Heart right ventricle (tissue), 16 donors: ENCODE results near the gene TAF5L. TPM values are rescaled to one million over a fixed set of nuclear protein-coding genes. Genes with fewer than 3 reads are reported as not detected.

ENCODE experiments used
- ATAC-seq, 8 donors: fragments of 200-7000 bp; cut with Tn5 transposase; one replicate each; pipeline ENCODE4 v1.9.1; 2020; ENCODE audit warnings: mild to moderate bottlenecking in 8 of 8, moderate library complexity in 8 of 8, moderate number of reproducible peaks in 1 of 8
- DNase-seq, 2 donors: peaks; one replicate each; pipeline ENCODE4 v3.0.0-alpha.2; 2020
- H3K27ac ChIP-seq, 10 donors: fragments of 200-600 bp; sonication (generic) in 2 of 10; one replicate each; pipeline versions ENCODE4 v1.5.0 to v1.8.0; 2020 to 2022; ENCODE audit warnings: mild to moderate bottlenecking in 3 of 10
- H3K27me3 ChIP-seq, 7 donors: fragments of 200-600 bp; one replicate each; pipeline ENCODE4 v1.8.0; 2021 to 2022; ENCODE audit warnings: mild to moderate bottlenecking in 2 of 7
- H3K36me3 ChIP-seq, 9 donors: fragments of 200-600 bp; sonication (generic) in 1 of 9; one replicate each; pipeline versions ENCODE4 v1.5.0 to v1.8.0; 2020 to 2022; ENCODE audit warnings: mild to moderate bottlenecking in 2 of 9
- H3K4me1 ChIP-seq, 9 donors: fragments of 200-600 bp; sonication (generic) in 1 of 9; one replicate each; pipeline versions ENCODE4 v1.5.0 to v1.8.0; 2020 to 2022; ENCODE audit warnings: mild to moderate bottlenecking in 4 of 9
- H3K4me3 ChIP-seq, 10 donors: fragments of 200-600 bp; sonication (generic) in 2 of 10; one replicate each; pipeline versions ENCODE4 v1.5.0 to v1.8.0; 2020 to 2022; ENCODE audit warnings: mild to moderate bottlenecking in 7 of 10, moderate library complexity in 2 of 10
- H3K9me3 ChIP-seq, 11 donors: fragments of 200-600 bp in 10 of 11; sonication (generic) in 2 of 11; one replicate each; pipeline versions ENCODE4 v1.5.0 to v1.8.0; 2013 to 2022; ENCODE audit warnings: mild to moderate bottlenecking in 2 of 11, control low read depth in 1 of 11, moderate library complexity in 1 of 11
- WGBS, 2 donors: extraction: QIAGEN DNeasy Blood & Tissue Kit; methylation state at CpG; one replicate each; pipeline ENCODE4 v1.1.7; 2013; ENCODE audit warnings: inconsistent platforms in 1 of 2; 5-methylcytosine and 5-hydroxymethylcytosine counted together
- intact Hi-C, 10 donors: fragments of 100-400 bp; cut with DNase I; formaldehyde crosslinking; loops; one replicate each; pipeline versions ENCODE4 v1.11.1 to v1.14.2; 2022
- polyA plus RNA-seq, 2 donors: library from polyadenylated mRNA; stranded (reverse); fragments of 200-250 nt; gene quantifications; one replicate each; pipeline ENCODE4 v1.2.3, GENCODE V29; 2013
- total RNA-seq, 10 donors: library from RNA; stranded (reverse); fragmentation: NEBNext Ultra II Directional in 3 of 10; extraction: Animal tissue kit (Norgen Biotek cat#: 25700) in 3 of 10; gene quantifications; one replicate each; pipeline versions ENCODE4 v1.2.1 to v1.2.4, GENCODE V29; 2021 to 2023
- TF ChIP-seq, protein P1 (sequence below), 9 donors: fragments of 200-600 bp; sonication (generic) in 2 of 9; IDR thresholded peaks; one replicate each; pipeline versions ENCODE4 v1.5.0 to v1.8.0; 2021 to 2022; ENCODE audit warnings: antibody characterized with exemption in 9 of 9, mild to moderate bottlenecking in 5 of 9, moderate library complexity in 1 of 9
- donor health status: Arrhythmogenic right ventricular cardiomyopathy.
- donor health status: ischemic (EF 13 %, LVEDD 7.1; RV severe dilation, severe dysfunction).
- donor health status: healthy with polysubstance abuse.
- donor health status: DM: no; HTN: yes; CAD: no.
- donor health status: DM: no; HTN: no; CAD: no.
- donor health status: ischemic (EF 25% LVEDD 6.9; RV normal size, moderate dysfunction).
- donor health status: ischemic (EF 25% LVEDD 5.7; RV mildly dilated, moderate dysfunction).
- donor health status: healthy.
- donor health status: DM: yes; HTN: yes; CAD: no.
- donor health status: Ischemic cardiomyopathy.
- donor health status: ischemic (EF 35%, LVEDD 5.7; RV mildly dilated, moderate dysfunction).
- donor health status: nonischemic (EF 11% LVEDD 7.7; RV severe dilation, severe dysfunction).
- donor health status: DM: yes; HTN: yes; CAD: no.
- donor health status: PGD.
- donor health status: ischemic (EF 29% LVEDD 5.4; RV normal size, mild dysfunction).
- donor health status: nonischemic (EF 23%, LVEDD 6.1; RV moderate dilation, normal function).

TAF5L gene
- total and polyA plus RNA-seq, 12 donors = 6.0 to 13.7 (median 10.9) TPM

DNA sequence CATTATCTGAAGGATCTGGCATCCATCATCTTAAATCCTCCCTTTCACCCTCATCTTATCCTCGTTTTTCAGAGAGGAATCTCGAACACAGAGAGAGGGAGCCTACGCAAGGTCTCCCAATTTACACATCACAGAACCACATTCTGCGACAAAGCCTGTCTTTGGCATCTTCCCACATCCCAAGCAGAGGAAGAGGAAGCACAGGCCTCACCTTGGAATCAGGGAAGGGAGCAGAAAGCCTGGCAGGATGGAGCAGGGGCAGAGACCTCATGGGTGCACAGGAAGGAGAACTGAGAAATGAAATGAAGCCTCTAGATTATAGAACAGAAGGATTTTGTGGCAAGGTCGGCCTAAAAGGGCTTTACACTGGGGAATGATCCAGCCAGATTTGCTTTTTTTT, 73.2 kb downstream of the TAF5L start:
- Histone ChIP-seq H3K27ac (no peak overlapping the region), H3K36me3 (peaks cover 0 to 24% (median 5%) of the 10 kb centered on the region in 9 donors), H3K4me1 (peaks cover 0 to 65% (median 36%) of the 10 kb centered on the region in 9 donors), H3K4me3 (no peak overlapping the region), H3K27me3 (no peaks in the 10 kb centered on the region), H3K9me3 (no peaks in the 10 kb centered on the region)
- DNase-seq (no peak), ATAC-seq (no peak)
- TF ChIP-seq, protein P1, sequence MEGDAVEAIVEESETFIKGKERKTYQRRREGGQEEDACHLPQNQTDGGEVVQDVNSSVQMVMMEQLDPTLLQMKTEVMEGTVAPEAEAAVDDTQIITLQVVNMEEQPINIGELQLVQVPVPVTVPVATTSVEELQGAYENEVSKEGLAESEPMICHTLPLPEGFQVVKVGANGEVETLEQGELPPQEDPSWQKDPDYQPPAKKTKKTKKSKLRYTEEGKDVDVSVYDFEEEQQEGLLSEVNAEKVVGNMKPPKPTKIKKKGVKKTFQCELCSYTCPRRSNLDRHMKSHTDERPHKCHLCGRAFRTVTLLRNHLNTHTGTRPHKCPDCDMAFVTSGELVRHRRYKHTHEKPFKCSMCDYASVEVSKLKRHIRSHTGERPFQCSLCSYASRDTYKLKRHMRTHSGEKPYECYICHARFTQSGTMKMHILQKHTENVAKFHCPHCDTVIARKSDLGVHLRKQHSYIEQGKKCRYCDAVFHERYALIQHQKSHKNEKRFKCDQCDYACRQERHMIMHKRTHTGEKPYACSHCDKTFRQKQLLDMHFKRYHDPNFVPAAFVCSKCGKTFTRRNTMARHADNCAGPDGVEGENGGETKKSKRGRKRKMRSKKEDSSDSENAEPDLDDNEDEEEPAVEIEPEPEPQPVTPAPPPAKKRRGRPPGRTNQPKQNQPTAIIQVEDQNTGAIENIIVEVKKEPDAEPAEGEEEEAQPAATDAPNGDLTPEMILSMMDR (IDR thresholded peaks at IDR 0.05) = no peak
- intact Hi-C loops = loop anchor here in 3 of 10 donors (10.0 kb wide), 3 partner anchors 72 to 752 kb away; partner anchors contain the start of genes TAF5L (in 1 of the 3) and URB2 (in 1 of the 3)
- WGBS, 2 donors = 70 to 78% methylated on average over 5 of the region's 5 CpGs

DNA sequence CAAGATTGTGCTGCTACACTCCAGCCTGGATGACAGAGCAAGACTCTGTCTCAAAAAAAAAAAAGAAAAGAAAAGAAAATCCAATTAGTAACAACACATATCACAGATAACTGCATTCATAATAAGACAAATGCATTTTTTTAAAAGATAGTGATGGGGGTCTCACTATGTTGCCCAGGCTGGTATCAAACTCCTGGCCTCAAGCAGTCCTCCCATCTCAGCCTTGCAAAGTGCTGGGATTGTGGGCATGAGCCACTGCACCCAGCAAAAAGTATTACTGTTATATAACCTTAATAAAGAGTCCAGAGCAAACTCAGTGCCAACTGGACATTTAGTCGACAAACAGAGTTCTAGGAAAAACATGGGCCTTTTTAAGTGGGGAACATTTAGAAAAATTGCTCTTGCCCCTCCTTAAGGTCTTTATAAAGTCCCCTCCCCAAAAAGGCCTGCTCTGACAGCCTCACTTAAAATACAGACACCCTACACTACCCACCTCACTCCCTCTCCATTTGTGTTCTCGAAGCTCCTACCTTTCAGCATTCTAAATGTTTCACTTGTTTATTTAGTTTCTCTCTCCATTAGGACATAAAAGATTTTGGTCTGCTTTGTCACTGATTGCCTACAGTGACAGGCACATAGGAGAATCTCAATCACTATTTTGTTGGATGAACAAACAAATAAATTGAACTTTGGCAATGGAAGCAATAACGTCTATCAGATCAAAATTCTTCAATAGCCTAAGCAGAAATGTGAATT, 74.9 kb downstream of the TAF5L start:
- DNase-seq = no peak
- TF ChIP-seq, protein P1 (IDR thresholded peaks at IDR 0.05) = no peak
- WGBS, 2 donors = 75 to 85% methylated on average over 3 of the region's 3 CpGs
- Histone ChIP-seq H3K9me3 (no peaks in the 10 kb centered on the region), H3K27ac (no peak overlapping the region), H3K27me3 (no peaks in the 10 kb centered on the region), H3K36me3 (peaks cover 0 to 41% (median 19%) of the 10 kb centered on the region in 9 donors), H3K4me3 (no peak overlapping the region), H3K4me1 (peaks cover 0 to 47% (median 18%) of the 10 kb centered on the region in 9 donors)
- intact Hi-C loops = loop anchor here in 3 of 10 donors (10.0 kb wide), 3 partner anchors 74 to 754 kb away; partner anchors contain the start of genes TAF5L (in 1 of the 3) and URB2 (in 1 of the 3)
- ATAC-seq = no peak

DNA sequence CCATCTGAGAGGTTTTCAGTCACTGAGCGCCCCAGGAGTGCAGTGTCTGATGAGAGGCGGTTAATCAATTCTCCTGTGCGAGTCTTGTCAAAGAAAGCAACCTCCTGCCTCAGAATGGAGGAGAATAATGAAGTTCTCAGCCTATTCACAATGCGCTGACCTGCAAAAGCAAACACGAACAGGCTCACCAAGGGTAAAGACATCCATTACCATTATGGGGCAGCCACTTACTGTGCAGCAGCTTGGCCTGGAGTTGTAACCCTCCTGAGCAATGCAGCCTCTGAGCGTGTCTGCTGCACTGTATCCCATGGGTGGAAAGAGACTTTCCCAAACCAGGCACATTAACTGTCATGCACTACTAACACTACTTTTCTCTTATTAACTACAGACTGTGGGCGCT, 78.4 kb downstream of the TAF5L start:
- Histone ChIP-seq H3K9me3 (peaks cover 0 to 5% (median 0%) of the 10 kb centered on the region in 11 donors), H3K4me3 (no peak overlapping the region), H3K4me1 (peaks cover 0 to 30% (median 0%) of the 10 kb centered on the region in 9 donors), H3K36me3 (peaks cover 0 to 68% (median 33%) of the 10 kb centered on the region in 9 donors), H3K27me3 (no peaks in the 10 kb centered on the region), H3K27ac (no peak overlapping the region)
- no peak for ATAC-seq
- 98 to 100% methylated on average over 7 of the region's 7 CpGs for WGBS, 2 donors
- intact Hi-C loops = no loop called here
- TF ChIP-seq, protein P1 (IDR thresholded peaks at IDR 0.05) = no peak
- DNase-seq = no peak

DNA sequence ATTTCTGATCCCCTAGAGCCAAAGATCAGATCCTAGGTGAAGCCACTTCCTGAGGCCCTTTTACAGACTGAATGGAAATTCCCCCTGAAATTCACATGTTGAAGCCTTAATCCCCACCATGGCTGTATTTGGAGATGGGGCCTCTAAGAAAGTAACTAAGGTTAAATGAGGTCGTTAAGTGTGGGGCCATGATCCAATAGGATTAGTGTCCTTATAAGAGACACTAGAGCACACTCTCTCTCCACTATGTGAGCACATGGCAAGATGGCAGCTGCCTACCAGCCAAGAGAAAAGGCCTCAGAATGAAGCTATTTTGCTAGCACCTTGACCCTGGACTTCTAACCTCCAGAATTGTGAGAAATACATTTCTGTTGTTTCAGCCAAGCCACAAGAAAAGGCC, 81.3 kb downstream of the TAF5L start:
- 93 to 100% methylated on average over 1 of the region's 1 CpG for WGBS, 2 donors
- intact Hi-C loops = no loop called here
- TF ChIP-seq, protein P1 (IDR thresholded peaks at IDR 0.05) = no peak
- no peak for DNase-seq
- Histone ChIP-seq H3K4me3 (no peak overlapping the region), H3K36me3 (peaks cover 0 to 98% (median 55%) of the 10 kb centered on the region in 9 donors), H3K27ac (no peak overlapping the region), H3K4me1 (peaks cover 0 to 3% (median 0%) of the 10 kb centered on the region in 9 donors), H3K9me3 (peaks cover 0 to 5% (median 0%) of the 10 kb centered on the region in 11 donors), H3K27me3 (no peaks in the 10 kb centered on the region)
- no peak for ATAC-seq

Other genes starting within 250 kb of the TAF5L start
- gene ACTA1, start 192.0 kb downstream of the TAF5L start, total RNA-seq = over 10,000 TPM in 5 of 10 donors, 1,000 to 10,000 TPM in 4, 100 to 1,000 TPM in 1; 976 to 17,994 (median 10,145) TPM
- 1,000 to 10,000 TPM; 2,463 to 2,779 TPM for gene ACTA1, start 192.0 kb downstream of the TAF5L start, polyA plus RNA-seq
- gene NUP133, start 117.8 kb downstream of the TAF5L start, total RNA-seq = 10 to 100 TPM; 28.1 to 36.3 (median 31.4) TPM
- gene NUP133, start 117.8 kb downstream of the TAF5L start, polyA plus RNA-seq = 10 to 100 TPM in 1 of 2 donors, 1 to 10 TPM in 1; 9.3 to 13.8 TPM
- 10 to 100 TPM in 8 of 10 donors, 1 to 10 TPM in 2; 8.9 to 13.5 (median 11.9) TPM for gene ABCB10, start 67.4 kb downstream of the TAF5L start, total RNA-seq
- gene ABCB10, start 67.4 kb downstream of the TAF5L start, polyA plus RNA-seq = 10 to 100 TPM in 1 of 2 donors, 1 to 10 TPM in 1; 4.2 to 11.1 TPM
- gene URB2, start 125 bp upstream of the TAF5L start, total RNA-seq = 1 to 10 TPM; 2.9 to 5.6 (median 4.4) TPM
- gene URB2, start 125 bp upstream of the TAF5L start, polyA plus RNA-seq = 1 to 10 TPM; 1.6 to 2.1 TPM